ENCODE measurements around the gene MMP24OS. TPM values are rescaled to one million over a fixed set of nuclear protein-coding genes. Genes with fewer than 3 reads are reported as not detected.

The MMP24OS gene
- total and polyA plus RNA-seq, 2 donors (not counting 3 experiments of a cell fraction or from before 2014, with no cell fraction given), result 35.1 to 55.6 TPM

DNA sequence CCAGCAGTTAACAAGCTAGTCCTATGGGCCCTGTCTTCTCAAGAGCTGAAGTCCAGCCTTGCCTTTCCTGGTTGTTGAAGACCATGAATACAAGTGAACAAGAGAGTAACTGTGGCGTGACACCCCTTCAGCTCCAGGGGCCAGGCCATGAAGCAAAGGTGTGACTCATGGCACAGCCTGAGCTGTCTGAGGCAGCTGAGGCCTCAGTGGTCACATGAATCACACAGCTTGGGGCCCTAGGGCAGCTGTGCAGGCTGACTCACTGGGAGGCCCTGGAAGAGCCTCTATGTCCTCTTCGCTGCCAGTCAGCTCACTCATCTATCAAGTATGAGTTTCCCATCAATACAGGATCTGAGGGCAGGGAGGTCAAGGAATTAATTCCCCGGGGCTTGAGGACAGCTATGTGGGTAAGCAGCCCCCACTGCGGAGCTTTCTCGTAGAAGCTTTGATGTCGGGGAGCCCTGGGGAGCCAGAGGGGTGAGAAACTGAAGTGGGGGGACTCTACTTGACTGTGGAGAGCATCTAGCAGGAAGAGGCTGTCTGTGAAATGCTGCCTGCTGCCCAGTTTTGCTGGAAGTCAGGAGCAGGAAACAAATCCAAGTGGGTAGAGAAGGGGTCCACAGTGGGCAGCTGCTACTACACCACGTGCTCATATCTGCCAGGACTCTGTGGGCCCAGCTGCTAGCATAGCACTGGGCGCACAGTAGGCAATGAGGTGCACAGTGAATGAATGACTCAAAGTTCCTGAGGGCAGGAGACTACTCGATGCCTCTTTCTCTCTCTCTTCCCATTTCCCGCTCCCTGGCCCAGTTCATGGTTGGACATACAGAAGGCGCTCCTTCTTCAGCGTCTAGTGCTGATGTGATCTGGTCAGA, 28.0 kb upstream of the MMP24OS start:
- Histone ChIP-seq H2AFZ (ENCODE audit: low read depth, low read length) (no peak overlapping the region), H3K9me1 (replicated peaks; ENCODE audit: control insufficient read depth, extremely low read depth, insufficient read depth, low read length) (no peaks in the 10 kb centered on the region), H3K9ac (replicated peaks; ENCODE audit: extremely low read depth, insufficient read depth, low read length) (peak overlapping the region; percentile 22), H3K4me1 (ENCODE audit: control insufficient read depth, extremely low read depth, insufficient read depth, low read length) (peaks cover 69% of the 10 kb centered on the region), H3K9me3 (replicated peaks; ENCODE audit: control insufficient read depth, insufficient read depth, low read length) (no peaks in the 10 kb centered on the region), H3K4me3 (replicated peaks in 1 of 3; ENCODE audit: insufficient read depth in 1 of 3, low read depth in 1 of 3, low read length in 3 of 3) (no peak overlapping the region), H3K79me2 (ENCODE audit: control insufficient read depth, insufficient read depth, low read length) (no peaks in the 10 kb centered on the region), H3K4me2 (ENCODE audit: insufficient read depth, low read length) (no peak overlapping the region), H4K20me1 (replicated peaks; ENCODE audit: control insufficient read depth, extremely low read depth, insufficient read depth, low read length) (no peaks in the 10 kb centered on the region), H3K36me3 (ENCODE audit: control insufficient read depth in 2 of 2, extremely low read depth in 1 of 2, insufficient read depth in 2 of 2, low read length in 2 of 2) (no peaks in the 10 kb centered on the region), H3K27ac (ENCODE audit: insufficient read depth, low read depth, low read length) (peak overlapping the region; percentile 82), H3K27me3 (ENCODE audit: control insufficient read depth in 2 of 2, insufficient read depth in 2 of 2, low read length in 2 of 2) (no peaks in the 10 kb centered on the region)
- ChIA-PET POLR2A (interaction anchor here (0.5 to 1.8 kb wide), 5 partner anchors 12 to 149 kb away, joined by 3 to 9 read pairs (median 5); partner anchors contain the start of genes CEP250 and MMP24OS), CTCF (interaction anchor here (0.5 to 9.7 kb wide), 32 partner anchors 9 to 430 kb away, joined by 3 to 200 read pairs (median 4); partner anchors contain the start of genes CEP250, EDEM2, EIF6 and GDF5)
- TF ChIP-seq GATA2 (IDR thresholded peaks at IDR 0.05; ENCODE audit: insufficient read depth, insufficient read length, low read depth, low read length), result peak; percentile 74
- TF ChIP-seq EZH2 (IDR thresholded peaks at IDR 0.05; ENCODE audit: borderline replicate concordance, low read depth, low read length, severe bottlenecking), result no peak
- TF ChIP-seq POLR2AphosphoS5 (IDR thresholded peaks at IDR 0.05; ENCODE audit: insufficient read depth, low read depth, low read length), result peak; percentile 95
- no peak for TF ChIP-seq POLR2A (IDR thresholded peaks at IDR 0.05; ENCODE audit: low read depth, low read length)
- TF ChIP-seq MYC (IDR thresholded peaks at IDR 0.05; ENCODE audit: low read depth, low read length), result peak; percentile 74
- TF ChIP-seq, protein P1, sequence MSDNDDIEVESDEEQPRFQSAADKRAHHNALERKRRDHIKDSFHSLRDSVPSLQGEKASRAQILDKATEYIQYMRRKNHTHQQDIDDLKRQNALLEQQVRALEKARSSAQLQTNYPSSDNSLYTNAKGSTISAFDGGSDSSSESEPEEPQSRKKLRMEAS (IDR thresholded peaks at IDR 0.05; ENCODE audit: insufficient read depth, insufficient read length), result peak; percentile 65
- TF ChIP-seq, protein P2, sequence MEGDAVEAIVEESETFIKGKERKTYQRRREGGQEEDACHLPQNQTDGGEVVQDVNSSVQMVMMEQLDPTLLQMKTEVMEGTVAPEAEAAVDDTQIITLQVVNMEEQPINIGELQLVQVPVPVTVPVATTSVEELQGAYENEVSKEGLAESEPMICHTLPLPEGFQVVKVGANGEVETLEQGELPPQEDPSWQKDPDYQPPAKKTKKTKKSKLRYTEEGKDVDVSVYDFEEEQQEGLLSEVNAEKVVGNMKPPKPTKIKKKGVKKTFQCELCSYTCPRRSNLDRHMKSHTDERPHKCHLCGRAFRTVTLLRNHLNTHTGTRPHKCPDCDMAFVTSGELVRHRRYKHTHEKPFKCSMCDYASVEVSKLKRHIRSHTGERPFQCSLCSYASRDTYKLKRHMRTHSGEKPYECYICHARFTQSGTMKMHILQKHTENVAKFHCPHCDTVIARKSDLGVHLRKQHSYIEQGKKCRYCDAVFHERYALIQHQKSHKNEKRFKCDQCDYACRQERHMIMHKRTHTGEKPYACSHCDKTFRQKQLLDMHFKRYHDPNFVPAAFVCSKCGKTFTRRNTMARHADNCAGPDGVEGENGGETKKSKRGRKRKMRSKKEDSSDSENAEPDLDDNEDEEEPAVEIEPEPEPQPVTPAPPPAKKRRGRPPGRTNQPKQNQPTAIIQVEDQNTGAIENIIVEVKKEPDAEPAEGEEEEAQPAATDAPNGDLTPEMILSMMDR (IDR thresholded peaks at IDR 0.05; ENCODE audit: extremely low read depth in 1 of 2, insufficient read depth in 1 of 2, low read depth in 1 of 2, low read length in 2 of 2), result no peak
- peak; percentile 100 for TF ChIP-seq FOS (IDR thresholded peaks at IDR 0.05; ENCODE audit: borderline replicate concordance, insufficient read depth, low read length)
- peak; percentile 96 for TF ChIP-seq JUN (IDR thresholded peaks at IDR 0.05; ENCODE audit: borderline replicate concordance, insufficient read depth, insufficient read length, low read depth)
- FAIRE-seq (peak; percentile 99), DNase-seq (ENCODE audit: low read depth, low spot score) (peak; percentile 96)
- dilution Hi-C loops (cut with MboI; ENCODE audit: extremely low pct_ligation_motif_present, low sequenced_read_pairs) (no loop called here), intact Hi-C loops (cut with micrococcal nuclease) (no loop called here)
- BruUV-seq (replicated peaks), result no TSS peak
